PFSK-1 (cell line): Measurements from ENCODE around the gene BCR.

Experiments
- FOXP2 ChIP-seq: optimal IDR thresholded peaks from 2 replicates; pipeline ENCODE3; 2011; ENCODE audit warnings: borderline replicate concordance, control low read depth, inconsistent platforms; ENCODE audit not compliant: insufficient read depth; ENCODE audit errors: extremely low read length, extremely low read depth
- POLR2AphosphoS5 ChIP-seq: IDR thresholded peaks from 2 replicates; pipeline ENCODE4 v1.6.1; 2012; ENCODE audit warnings: low read depth, mild to moderate bottlenecking, control low read depth, low read length, moderate library complexity
- SIN3A ChIP-seq: IDR thresholded peaks from 2 replicates; pipeline ENCODE4 v1.6.1; 2012; ENCODE audit warnings: mild to moderate bottlenecking, low read length, moderate library complexity, borderline replicate concordance; ENCODE audit not compliant: insufficient read depth
- TAF1 ChIP-seq: IDR thresholded peaks from 2 replicates; pipeline ENCODE4 v1.6.1; 2012; ENCODE audit warnings: low read length, control low read depth, borderline replicate concordance; ENCODE audit not compliant: insufficient read depth
- TF ChIP-seq, protein P1 (sequence below), 2 experiments: IDR thresholded peaks; 2 replicates each; pipeline versions ENCODE4 v1.6.1 to v1.8.0; 2011 to 2012; ENCODE audit warnings: low read depth in 2 of 2, low read length in 2 of 2, control low read depth in 1 of 2, inconsistent platforms in 1 of 2, mild to moderate bottlenecking in 1 of 2, moderate library complexity in 1 of 2; ENCODE audit not compliant: insufficient read depth in 1 of 2

BCR gene

DNA sequence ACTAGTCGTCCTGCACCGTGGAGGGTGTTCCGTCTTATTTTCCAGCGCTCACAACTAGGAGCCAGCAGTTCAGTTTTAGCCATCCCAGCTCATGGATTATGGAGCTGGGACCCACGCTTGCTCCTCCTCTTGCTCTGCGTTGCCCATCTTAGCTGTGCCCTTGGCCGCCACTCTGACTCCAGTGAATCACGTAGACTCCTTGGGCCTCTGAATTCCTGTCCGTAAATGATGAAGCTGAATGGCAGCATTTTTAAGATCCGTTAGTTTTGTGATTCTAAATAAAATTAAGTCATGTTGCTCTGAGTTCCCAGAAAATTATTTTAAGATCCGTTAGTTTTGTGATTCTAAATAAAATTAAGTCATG is 23.8 kb downstream of the BCR start:
- no peak for TF ChIP-seq POLR2AphosphoS5
- no peak for TF ChIP-seq TAF1

- TF ChIP-seq FOXP2 (no peak), SIN3A (no peak), TAF1 (no peak), POLR2AphosphoS5 (no peak)
- TF ChIP-seq, protein P1, sequence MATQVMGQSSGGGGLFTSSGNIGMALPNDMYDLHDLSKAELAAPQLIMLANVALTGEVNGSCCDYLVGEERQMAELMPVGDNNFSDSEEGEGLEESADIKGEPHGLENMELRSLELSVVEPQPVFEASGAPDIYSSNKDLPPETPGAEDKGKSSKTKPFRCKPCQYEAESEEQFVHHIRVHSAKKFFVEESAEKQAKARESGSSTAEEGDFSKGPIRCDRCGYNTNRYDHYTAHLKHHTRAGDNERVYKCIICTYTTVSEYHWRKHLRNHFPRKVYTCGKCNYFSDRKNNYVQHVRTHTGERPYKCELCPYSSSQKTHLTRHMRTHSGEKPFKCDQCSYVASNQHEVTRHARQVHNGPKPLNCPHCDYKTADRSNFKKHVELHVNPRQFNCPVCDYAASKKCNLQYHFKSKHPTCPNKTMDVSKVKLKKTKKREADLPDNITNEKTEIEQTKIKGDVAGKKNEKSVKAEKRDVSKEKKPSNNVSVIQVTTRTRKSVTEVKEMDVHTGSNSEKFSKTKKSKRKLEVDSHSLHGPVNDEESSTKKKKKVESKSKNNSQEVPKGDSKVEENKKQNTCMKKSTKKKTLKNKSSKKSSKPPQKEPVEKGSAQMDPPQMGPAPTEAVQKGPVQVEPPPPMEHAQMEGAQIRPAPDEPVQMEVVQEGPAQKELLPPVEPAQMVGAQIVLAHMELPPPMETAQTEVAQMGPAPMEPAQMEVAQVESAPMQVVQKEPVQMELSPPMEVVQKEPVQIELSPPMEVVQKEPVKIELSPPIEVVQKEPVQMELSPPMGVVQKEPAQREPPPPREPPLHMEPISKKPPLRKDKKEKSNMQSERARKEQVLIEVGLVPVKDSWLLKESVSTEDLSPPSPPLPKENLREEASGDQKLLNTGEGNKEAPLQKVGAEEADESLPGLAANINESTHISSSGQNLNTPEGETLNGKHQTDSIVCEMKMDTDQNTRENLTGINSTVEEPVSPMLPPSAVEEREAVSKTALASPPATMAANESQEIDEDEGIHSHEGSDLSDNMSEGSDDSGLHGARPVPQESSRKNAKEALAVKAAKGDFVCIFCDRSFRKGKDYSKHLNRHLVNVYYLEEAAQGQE (IDR thresholded peaks at IDR 0.05; ENCODE audit: insufficient read depth in 1 of 2, low read depth in 2 of 2, low read length in 2 of 2): no peak
Observed at GRCh38 chr22:23204541-23205157, 24.3 kb downstream of the BCR start.

- TF ChIP-seq POLR2AphosphoS5: no peak
- TF ChIP-seq SIN3A: no peak
- no peak for TF ChIP-seq FOXP2
- no peak for TF ChIP-seq TAF1
- TF ChIP-seq, protein P1 (IDR thresholded peaks at IDR 0.05; ENCODE audit: insufficient read depth in 1 of 2, low read depth in 2 of 2, low read length in 2 of 2): no peak
Observed at GRCh38 chr22:23205339-23206049, 25.2 kb downstream of the BCR start.

GRCh38 chr22:23206915-23207314 is 26.6 kb downstream of the BCR start:
- TF ChIP-seq, protein P1 (IDR thresholded peaks at IDR 0.05; ENCODE audit: insufficient read depth in 1 of 2, low read depth in 2 of 2, low read length in 2 of 2): no peak
- TF ChIP-seq POLR2AphosphoS5 (no peak), FOXP2 (no peak), SIN3A (no peak), TAF1 (no peak)

- TF ChIP-seq, protein P1 (IDR thresholded peaks at IDR 0.05; ENCODE audit: insufficient read depth in 1 of 2, low read depth in 2 of 2, low read length in 2 of 2): no peak
- TF ChIP-seq TAF1 (no peak), SIN3A (no peak), POLR2AphosphoS5 (no peak)
Observed at GRCh38 chr22:23207729-23208393, 27.6 kb downstream of the BCR start.
